Measurements from ENCODE around the gene PLCB4.

The PLCB4 gene

GRCh38 chr20:9200196-9200595 lies 131.3 kb downstream of the PLCB4 start:
- TF ChIP-seq, protein P1, sequence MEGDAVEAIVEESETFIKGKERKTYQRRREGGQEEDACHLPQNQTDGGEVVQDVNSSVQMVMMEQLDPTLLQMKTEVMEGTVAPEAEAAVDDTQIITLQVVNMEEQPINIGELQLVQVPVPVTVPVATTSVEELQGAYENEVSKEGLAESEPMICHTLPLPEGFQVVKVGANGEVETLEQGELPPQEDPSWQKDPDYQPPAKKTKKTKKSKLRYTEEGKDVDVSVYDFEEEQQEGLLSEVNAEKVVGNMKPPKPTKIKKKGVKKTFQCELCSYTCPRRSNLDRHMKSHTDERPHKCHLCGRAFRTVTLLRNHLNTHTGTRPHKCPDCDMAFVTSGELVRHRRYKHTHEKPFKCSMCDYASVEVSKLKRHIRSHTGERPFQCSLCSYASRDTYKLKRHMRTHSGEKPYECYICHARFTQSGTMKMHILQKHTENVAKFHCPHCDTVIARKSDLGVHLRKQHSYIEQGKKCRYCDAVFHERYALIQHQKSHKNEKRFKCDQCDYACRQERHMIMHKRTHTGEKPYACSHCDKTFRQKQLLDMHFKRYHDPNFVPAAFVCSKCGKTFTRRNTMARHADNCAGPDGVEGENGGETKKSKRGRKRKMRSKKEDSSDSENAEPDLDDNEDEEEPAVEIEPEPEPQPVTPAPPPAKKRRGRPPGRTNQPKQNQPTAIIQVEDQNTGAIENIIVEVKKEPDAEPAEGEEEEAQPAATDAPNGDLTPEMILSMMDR (IDR thresholded peaks at IDR 0.05; ENCODE audit: low read depth, low read length, missing control alignments): no peak
- DNase-seq: no peak
- Histone ChIP-seq H3K27ac (no peak overlapping the region), H3K36me3 (replicated peaks) (no peaks in the 10 kb centered on the region), H3K27me3 (replicated peaks) (no peaks in the 10 kb centered on the region), H3K4me3 (ENCODE audit: low read depth, low read length) (no peak overlapping the region)
- in situ Hi-C loops (cut with HindIII; ENCODE audit: low pct_ligation_motif_present, low sequenced_read_pairs): no loop called here

GRCh38 chr20:9200620-9201019 lies 131.7 kb downstream of the PLCB4 start:
- TF ChIP-seq, protein P1 (IDR thresholded peaks at IDR 0.05; ENCODE audit: low read depth, low read length, missing control alignments): no peak
- DNase-seq: peak; percentile 88
- Histone ChIP-seq H3K4me3 (ENCODE audit: low read depth, low read length) (no peak overlapping the region), H3K27ac (no peak overlapping the region), H3K36me3 (replicated peaks) (no peaks in the 10 kb centered on the region), H3K27me3 (replicated peaks) (no peaks in the 10 kb centered on the region)
- in situ Hi-C loops (cut with HindIII; ENCODE audit: low pct_ligation_motif_present, low sequenced_read_pairs): no loop called here

- no peak overlapping the region for H3K27ac ChIP-seq
Measured at GRCh38 chr20:9202420-9203080, 133.7 kb downstream of the PLCB4 start.

GRCh38 chr20:9203081-9203447 lies 134.2 kb downstream of the PLCB4 start:
- Histone ChIP-seq H3K36me3 (replicated peaks) (no peaks in the 10 kb centered on the region), H3K4me3 (ENCODE audit: low read depth, low read length) (no peak overlapping the region), H3K27ac (no peak overlapping the region), H3K27me3 (replicated peaks) (no peaks in the 10 kb centered on the region)
- in situ Hi-C loops (cut with HindIII; ENCODE audit: low pct_ligation_motif_present, low sequenced_read_pairs): no loop called here
- no peak for DNase-seq
- TF ChIP-seq, protein P1 (IDR thresholded peaks at IDR 0.05; ENCODE audit: low read depth, low read length, missing control alignments): no peak

More at GRCh38 chr20:9202420-9203080, 133.7 kb downstream of the PLCB4 start:
- peak; percentile 5 for DNase-seq
- no peaks in the 10 kb centered on the region for H3K27me3 ChIP-seq (replicated peaks)
- no peak overlapping the region for H3K4me3 ChIP-seq (ENCODE audit: low read depth, low read length)
- TF ChIP-seq, protein P1 (IDR thresholded peaks at IDR 0.05; ENCODE audit: low read depth, low read length, missing control alignments): no peak
- in situ Hi-C loops (cut with HindIII; ENCODE audit: low pct_ligation_motif_present, low sequenced_read_pairs): no loop called here
- H3K36me3 ChIP-seq (replicated peaks): no peaks in the 10 kb centered on the region

DNA sequence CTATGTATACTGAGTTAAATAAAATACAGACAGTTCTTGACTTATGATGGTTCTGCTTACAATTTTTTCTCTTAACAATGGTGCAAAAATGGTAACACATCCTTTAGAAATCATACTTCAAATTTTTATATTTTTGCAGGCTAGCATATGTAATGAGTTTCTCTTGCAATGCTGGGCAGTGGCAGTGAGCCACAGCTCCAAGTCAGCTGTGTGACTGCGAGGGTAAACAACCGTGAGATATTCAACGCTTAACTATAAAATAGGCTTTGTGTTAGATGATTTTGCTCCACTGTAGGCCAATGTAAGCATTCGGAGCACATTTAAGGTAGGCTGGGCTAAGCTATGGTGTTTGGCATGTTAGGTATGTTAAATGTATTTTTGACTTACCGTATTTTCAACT lies 136.1 kb downstream of the PLCB4 start:
- no peak for DNase-seq
- Histone ChIP-seq H3K27me3 (replicated peaks) (no peaks in the 10 kb centered on the region), H3K36me3 (replicated peaks) (no peaks in the 10 kb centered on the region), H3K27ac (no peak overlapping the region), H3K4me3 (ENCODE audit: low read depth, low read length) (no peak overlapping the region)
- TF ChIP-seq, protein P1 (IDR thresholded peaks at IDR 0.05; ENCODE audit: low read depth, low read length, missing control alignments): no peak
- in situ Hi-C loops (cut with HindIII; ENCODE audit: low pct_ligation_motif_present, low sequenced_read_pairs): no loop called here

- in situ Hi-C loops (cut with HindIII; ENCODE audit: low pct_ligation_motif_present, low sequenced_read_pairs): no loop called here
- TF ChIP-seq, protein P1 (IDR thresholded peaks at IDR 0.05; ENCODE audit: low read depth, low read length, missing control alignments): no peak
- Histone ChIP-seq H3K27me3 (replicated peaks) (no peaks in the 10 kb centered on the region), H3K27ac (no peak overlapping the region), H3K36me3 (replicated peaks) (no peaks in the 10 kb centered on the region), H3K4me3 (ENCODE audit: low read depth, low read length) (no peak overlapping the region)
- DNase-seq: no peak
Measured at GRCh38 chr20:9206486-9206885, 137.6 kb downstream of the PLCB4 start.
